GM12801 (cell line): ENCODE results near the gene SSPN.

Experiments used
- CTCF ChIP-seq: IDR thresholded peaks from one replicate; pipeline ENCODE4 v1.5.1; 2011; ENCODE audit warnings: control low read depth; ENCODE audit not compliant: insufficient read length; ENCODE audit errors: extremely low read depth

SSPN gene

DNA sequence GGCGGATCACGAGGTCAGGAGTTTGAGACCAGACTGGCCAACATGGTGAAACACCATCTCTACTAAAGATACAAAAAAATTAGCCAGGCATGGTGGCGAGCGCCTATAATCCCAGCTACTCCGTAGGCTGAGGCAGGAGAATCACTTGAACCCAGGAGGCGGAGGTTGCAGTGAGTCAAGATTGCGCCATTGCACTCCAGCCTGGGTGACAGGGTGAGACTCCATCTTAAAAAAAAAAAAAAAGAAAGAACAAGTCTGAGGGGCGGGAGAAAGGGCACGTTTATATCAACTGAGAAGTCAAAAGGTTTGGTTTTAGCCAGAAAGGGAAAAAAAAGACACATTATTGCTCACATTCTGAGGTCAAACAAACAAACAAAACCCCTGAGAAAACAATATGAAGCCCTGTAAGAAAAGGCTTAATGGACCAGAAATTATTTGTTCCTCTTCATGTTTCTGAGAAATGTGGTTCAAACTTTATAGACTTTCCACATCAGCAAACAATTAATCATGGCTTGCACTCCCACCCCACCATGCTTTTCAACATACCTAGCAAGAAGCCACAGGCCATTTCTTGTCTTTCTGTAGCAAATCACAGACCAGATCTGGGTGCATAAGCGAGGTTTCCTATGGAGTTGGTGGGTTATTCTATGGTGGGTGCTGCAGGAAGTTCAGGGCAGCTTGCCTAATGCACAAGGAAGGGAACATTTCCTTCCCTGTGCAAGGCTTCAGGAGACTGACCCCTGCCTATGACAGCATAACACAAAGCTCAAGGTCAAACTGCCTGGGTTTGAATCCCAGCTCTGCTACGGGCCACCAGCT, 80.1 kb downstream of the SSPN start:
- no peak for TF ChIP-seq CTCF

GRCh38 chr12:26276709-26277108, 81.3 kb downstream of the SSPN start:
- no peak for TF ChIP-seq CTCF

DNA sequence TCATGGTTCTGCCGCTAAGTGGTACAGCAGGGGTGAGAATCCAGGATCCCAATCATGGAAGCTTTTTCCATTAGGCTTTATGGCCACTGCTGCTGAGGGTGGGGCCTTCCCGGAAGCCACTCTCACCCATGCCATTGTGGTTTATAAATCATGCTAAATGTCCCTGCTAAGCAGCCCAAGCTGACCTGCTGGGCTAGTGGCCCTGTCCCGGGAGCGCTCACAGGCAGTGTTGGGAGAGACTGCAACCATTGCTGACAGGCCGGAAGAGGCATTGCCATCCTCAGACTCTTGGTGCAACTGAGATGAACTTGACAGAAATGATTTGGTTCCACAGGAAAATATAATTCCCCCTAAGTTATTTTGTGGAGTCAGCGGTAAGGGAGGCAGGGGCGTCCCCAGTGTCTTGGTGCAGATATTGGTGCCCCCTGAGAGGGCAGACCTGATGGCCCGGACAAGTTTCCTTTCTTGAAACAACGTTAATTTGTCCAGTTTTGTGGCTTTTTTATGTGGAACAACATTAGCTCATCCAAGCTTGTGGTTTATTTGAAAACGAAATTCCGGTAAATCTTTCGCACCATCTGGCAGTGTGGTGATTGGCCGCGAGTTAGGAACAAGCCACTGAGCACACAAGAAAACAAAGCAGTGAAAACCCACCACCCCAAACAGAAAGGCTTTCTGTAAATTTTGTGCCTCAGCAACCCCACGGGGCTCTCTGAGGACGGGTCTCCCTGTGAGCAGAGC, 82.3 kb downstream of the SSPN start:
- TF ChIP-seq CTCF, result no peak

GRCh38 chr12:26278266-26278665, 82.9 kb downstream of the SSPN start:
- TF ChIP-seq CTCF, result no peak

- TF ChIP-seq CTCF, result no peak
Measured at GRCh38 chr12:26278666-26279065, 83.3 kb downstream of the SSPN start.

- TF ChIP-seq CTCF, result no peak
Measured at GRCh38 chr12:26279091-26279490, 83.7 kb downstream of the SSPN start.

GRCh38 chr12:26279908-26280307, 84.5 kb downstream of the SSPN start:
- TF ChIP-seq CTCF, result no peak
